SK-N-SH (cell line): ENCODE measurements around the gene C1orf146. TPM values are rescaled to one million over a fixed set of nuclear protein-coding genes. Genes with fewer than 3 reads are reported as not detected.

Experiments
- CTCF ChIA-PET: fragments of 300-600, 350-600 bp; formaldehyde crosslinking; extraction: SDS; loops from one replicate; lab custom pipeline; 2021; lab: Yijun Ruan, JAX
- POLR2A ChIA-PET: fragments of 350-600 bp; sonication (Branson Sonifier 250); formaldehyde crosslinking; extraction: SDS; loops from one replicate; lab custom pipeline; 2020; ENCODE audit warnings: antibody characterized with exemption, inconsistent platforms; lab: Yijun Ruan, JAX
- DNase-seq: peaks from one replicate; pipeline ENCODE4 v3.0.0; 2012
- H2AFZ ChIP-seq: fragments of 200-600 bp; sonication (generic); 2 replicates; pipeline ENCODE4 v1.8.1; 2016; ENCODE audit warnings: antibody characterized with exemption, mild to moderate bottlenecking, low read depth
- H3F3A ChIP-seq: fragments of 200-600 bp; sonication (generic); replicated peaks from 2 replicates; pipeline ENCODE3; 2016; ENCODE audit warnings: antibody characterized with exemption, mild to moderate bottlenecking; ENCODE audit not compliant: insufficient read depth
- H3K27ac ChIP-seq, 2 experiments: fragments of 200-500 bp in 1 of 2; fragments of 200-600 bp in 1 of 2; sonication (Bioruptor generic) in 1 of 2; sonication (generic), shearing (Covaris generic) in 1 of 2; 2 replicates each; pipeline versions ENCODE4 v1.5.1 to v1.6.1; 2014 to 2016; ENCODE audit warnings: low read depth in 2 of 2, inconsistent platforms in 1 of 2, low read length in 1 of 2, mild to moderate bottlenecking in 1 of 2, mixed read lengths in 1 of 2
- H3K27me3 ChIP-seq: fragments of 200-600 bp; sonication (generic), shearing (Covaris generic); 2 replicates; pipeline ENCODE4 v1.6.1; 2016; ENCODE audit warnings: mixed run types; ENCODE audit not compliant: insufficient read depth
- H3K36me3 ChIP-seq, 2 experiments: fragments of 200-500 bp in 1 of 2; fragments of 200-600 bp in 1 of 2; sonication (Bioruptor generic) in 1 of 2; sonication (generic) in 1 of 2; replicated peaks in 1 of 2; 2 replicates each; pipeline versions ENCODE3 to v1.5.1; 2014 to 2016; ENCODE audit warnings: low read length in 1 of 2, mild to moderate bottlenecking in 1 of 2; ENCODE audit not compliant: insufficient read depth in 2 of 2, control insufficient read depth in 1 of 2
- H3K4me1 ChIP-seq, 2 experiments: fragments of 200-500 bp in 1 of 2; fragments of 200-600 bp in 1 of 2; sonication (Bioruptor generic) in 1 of 2; sonication (generic), shearing (Covaris generic) in 1 of 2; 2 replicates each; pipeline versions ENCODE4 v1.5.1 to v1.6.1; 2014 to 2016; ENCODE audit warnings: low read depth in 1 of 2, low read length in 1 of 2, mixed run types in 1 of 2; ENCODE audit not compliant: insufficient read depth in 2 of 2, control insufficient read depth in 1 of 2
- H3K4me2 ChIP-seq: fragments of 200-600 bp; sonication (generic), shearing (Covaris generic); 2 replicates; pipeline ENCODE4 v1.6.1; 2017; ENCODE audit warnings: mixed run types
- H3K4me3 ChIP-seq, 2 experiments: fragments of 200-500 bp in 1 of 2; fragments of 200-600 bp in 1 of 2; sonication (Bioruptor generic) in 1 of 2; sonication (generic), shearing (Covaris generic) in 1 of 2; 2 replicates each; pipeline versions ENCODE4 v1.5.1 to v1.8.1; 2014 to 2016; ENCODE audit warnings: low read depth in 2 of 2, inconsistent platforms in 1 of 2, low read length in 1 of 2, mild to moderate bottlenecking in 1 of 2, mixed read lengths in 1 of 2, moderate library complexity in 1 of 2
- H3K79me2 ChIP-seq: fragments of 200-600 bp; sonication (generic); 2 replicates; pipeline ENCODE4 v1.8.1; 2017; ENCODE audit warnings: mild to moderate bottlenecking; ENCODE audit not compliant: insufficient read depth
- H3K9ac ChIP-seq: fragments of 200-600 bp; sonication (generic); 2 replicates; pipeline ENCODE4 v1.6.1; 2017; ENCODE audit warnings: mixed run types
- H3K9me2 ChIP-seq: fragments of 200-600 bp; sonication (generic); 2 replicates; pipeline ENCODE4 v1.6.1; 2017; ENCODE audit warnings: mixed run types
- H3K9me3 ChIP-seq: fragments of 200-600 bp; sonication (generic); 2 replicates; pipeline ENCODE4 v1.6.1; 2017; ENCODE audit warnings: mixed run types, mild to moderate bottlenecking, moderate library complexity
- H4K20me1 ChIP-seq: fragments of 200-600 bp; sonication (generic); 2 replicates; pipeline ENCODE4 v1.6.1; 2017; ENCODE audit warnings: mild to moderate bottlenecking, mixed run types; ENCODE audit not compliant: insufficient read depth
- CTCF ChIP-seq: fragments of 200-600 bp; sonication (generic); IDR thresholded peaks from 2 replicates; pipeline ENCODE4 v1.6.1; 2017; ENCODE audit warnings: antibody characterized with exemption, mild to moderate bottlenecking, moderate library complexity
- ELF1 ChIP-seq: IDR thresholded peaks from 2 replicates; pipeline ENCODE4 v1.4.0; 2012
- EZH2phosphoT487 ChIP-seq: fragments of 200-600 bp; sonication (generic); IDR thresholded peaks from 2 replicates; pipeline ENCODE4 v1.6.1; 2017; ENCODE audit warnings: low read depth, mixed run types, mild to moderate bottlenecking, antibody characterized with exemption, moderate library complexity, borderline replicate concordance
- FOSL2 ChIP-seq: IDR thresholded peaks from 2 replicates; pipeline ENCODE4 v1.4.0; 2012; ENCODE audit warnings: low read depth, mild to moderate bottlenecking, moderate library complexity, borderline replicate concordance
- FOXM1 ChIP-seq: IDR thresholded peaks from 2 replicates; pipeline ENCODE4 v1.4.0; 2012; ENCODE audit warnings: low read depth, mild to moderate bottlenecking
- GABPA ChIP-seq: IDR thresholded peaks from 2 replicates; pipeline ENCODE4 v1.4.0; 2012; ENCODE audit warnings: low read depth, mild to moderate bottlenecking
- GATA2 ChIP-seq: sonication (generic); formaldehyde crosslinking; IDR thresholded peaks from 2 replicates; pipeline ENCODE4 v1.5.0; 2020; ENCODE audit warnings: mild to moderate bottlenecking, missing genetic modification reagents
- JUND ChIP-seq: IDR thresholded peaks from 2 replicates; pipeline ENCODE4 v1.4.0; 2012
- MAX ChIP-seq: IDR thresholded peaks from 2 replicates; pipeline ENCODE4 v1.4.0; 2012; ENCODE audit warnings: low read depth
- NRF1 ChIP-seq: IDR thresholded peaks from 2 replicates; pipeline ENCODE4 v1.6.1; 2012; ENCODE audit warnings: low read depth, mild to moderate bottlenecking, low read length
- PBX3 ChIP-seq: IDR thresholded peaks from 2 replicates; pipeline ENCODE4; 2012
- POLR2AphosphoS5 ChIP-seq: IDR thresholded peaks from 2 replicates; pipeline ENCODE4 v1.6.1; 2012; ENCODE audit warnings: low read depth, low read length
- RAD21 ChIP-seq: IDR thresholded peaks from 2 replicates; pipeline ENCODE4 v1.6.1; 2012; ENCODE audit warnings: mild to moderate bottlenecking, low read length
- RCOR1 ChIP-seq: fragments of 150-350 bp; IDR thresholded peaks from 2 replicates; pipeline ENCODE4 v1.6.1; 2017; ENCODE audit warnings: antibody characterized with exemption, low read length
- RFX5 ChIP-seq: IDR thresholded peaks from 2 replicates; pipeline ENCODE4 v1.6.1; 2012; ENCODE audit warnings: mild to moderate bottlenecking, improper control_type of control experiment, low read length
- RXRA ChIP-seq: IDR thresholded peaks from 2 replicates; pipeline ENCODE4 v1.4.0; 2012; ENCODE audit warnings: low read depth, mild to moderate bottlenecking, borderline replicate concordance
- SMC3 ChIP-seq: IDR thresholded peaks from 2 replicates; pipeline ENCODE4 v1.6.1; 2012; ENCODE audit warnings: low read depth, low read length, improper control_type of control experiment
- TCF12 ChIP-seq: IDR thresholded peaks from 2 replicates; pipeline ENCODE4 v1.4.0; 2012
- USF1 ChIP-seq: IDR thresholded peaks from 2 replicates; pipeline ENCODE4 v1.4.0; 2012; ENCODE audit warnings: low read depth, borderline replicate concordance
- USF2 ChIP-seq: fragments of 150-350 bp; IDR thresholded peaks from 2 replicates; pipeline ENCODE4 v1.6.1; 2017; ENCODE audit warnings: antibody characterized with exemption, low read length, low read depth, borderline replicate concordance
- YY1 ChIP-seq: IDR thresholded peaks from 2 replicates; pipeline ENCODE4 v1.4.0; 2012; ENCODE audit warnings: low read depth, mild to moderate bottlenecking
- WGBS: methylation state at CpG from one replicate; pipeline ENCODE4 v1.1.6; 2017; ENCODE audit warnings: low lambda C conversion rate; 5-methylcytosine and 5-hydroxymethylcytosine counted together
- polyA plus RNA-seq, 3 experiments: library from polyadenylated mRNA; depleted of rRNA; stranded (reverse); fragments of >200 nt; gene quantifications; 2 replicates each; pipeline ENCODE4 v1.2.3, GENCODE V29; 2012

Gene C1orf146
- polyA plus RNA-seq, 1 of the 3 experiments (the other 2 are of a cell fraction) = not detected

GRCh38 chr1:92218559-92218958 is 844 bp downstream of the C1orf146 start:
- no peaks in the 10 kb centered on the region for H4K20me1 ChIP-seq
- WGBS = 60% methylated on average over 14 of the region's 14 CpGs
- H3K4me2 ChIP-seq = no peak overlapping the region
- no peaks in the 10 kb centered on the region for H3K36me3 ChIP-seq
- H3K9ac ChIP-seq = no peak overlapping the region
- H3K9me2 ChIP-seq = no peaks in the 10 kb centered on the region
- ChIA-PET CTCF (no interaction called here), POLR2A (no interaction called here)
- no peak overlapping the region for H3K27ac ChIP-seq
- no peaks in the 10 kb centered on the region for H3K79me2 ChIP-seq
- no peak overlapping the region for H3K4me3 ChIP-seq
- H3K9me3 ChIP-seq = no peaks in the 10 kb centered on the region
- no peaks in the 10 kb centered on the region for H3K4me1 ChIP-seq
- no peak for TF ChIP-seq FOXM1
- TF ChIP-seq SMC3 = no peak
- no peak for TF ChIP-seq USF2
- no peak for TF ChIP-seq MAX
- no peak for TF ChIP-seq TCF12
- no peak for TF ChIP-seq GATA2 (CRISPR knock-in tag)
- TF ChIP-seq YY1 = no peak
- no peak for TF ChIP-seq RCOR1
- no peak for TF ChIP-seq GABPA
- TF ChIP-seq CTCF = no peak
- TF ChIP-seq EZH2phosphoT487 = no peak
- no peak for TF ChIP-seq RAD21
- no peak for TF ChIP-seq ELF1
- no peak for TF ChIP-seq POLR2AphosphoS5
- no peak overlapping the region for H2AFZ ChIP-seq
- DNase-seq = no peak
- no peaks in the 10 kb centered on the region for H3F3A ChIP-seq
- H3K27me3 ChIP-seq = no peaks in the 10 kb centered on the region

GRCh38 chr1:92219028-92219427 is 1.3 kb downstream of the C1orf146 start:
- no peak overlapping the region for H3K9ac ChIP-seq
- H3K27me3 ChIP-seq = no peaks in the 10 kb centered on the region
- no peaks in the 10 kb centered on the region for H3K4me1 ChIP-seq
- no peaks in the 10 kb centered on the region for H3K9me3 ChIP-seq
- CTCF ChIA-PET = no interaction called here
- H4K20me1 ChIP-seq = no peaks in the 10 kb centered on the region
- H2AFZ ChIP-seq = no peak overlapping the region
- no peaks in the 10 kb centered on the region for H3K79me2 ChIP-seq
- no peaks in the 10 kb centered on the region for H3K9me2 ChIP-seq
- no peak for DNase-seq
- H3K4me3 ChIP-seq = no peak overlapping the region
- H3K4me2 ChIP-seq = no peak overlapping the region
- POLR2A ChIA-PET = no interaction called here
- H3F3A ChIP-seq = no peaks in the 10 kb centered on the region
- no peak overlapping the region for H3K27ac ChIP-seq
- H3K36me3 ChIP-seq = no peaks in the 10 kb centered on the region
- no peak for TF ChIP-seq NRF1
- TF ChIP-seq RAD21 = no peak
- TF ChIP-seq USF1 = no peak
- TF ChIP-seq USF2 = no peak
- TF ChIP-seq JUND = no peak
- no peak for TF ChIP-seq PBX3
- TF ChIP-seq FOSL2 = no peak
- no peak for TF ChIP-seq EZH2phosphoT487
- no peak for TF ChIP-seq RFX5
- no peak for TF ChIP-seq CTCF
- TF ChIP-seq TCF12 = no peak
- TF ChIP-seq FOXM1 = no peak
- TF ChIP-seq RXRA = no peak
